GM19438 (cell line): ENCODE results near the gene OSBPL3.
"Not testable (repeated sequence)": the region's sequence is repeated elsewhere in the genome, so short reads cannot be mapped to it uniquely, and the experiment has no call there.

ENCODE experiments used
- ATAC-seq: cut with Tn5 transposase; IDR thresholded peaks from one replicate; pipeline ENCODE4 v1.9.1; 2021; ENCODE audit warnings: low read depth; ENCODE audit not compliant: unreplicated experiment

Gene OSBPL3

DNA sequence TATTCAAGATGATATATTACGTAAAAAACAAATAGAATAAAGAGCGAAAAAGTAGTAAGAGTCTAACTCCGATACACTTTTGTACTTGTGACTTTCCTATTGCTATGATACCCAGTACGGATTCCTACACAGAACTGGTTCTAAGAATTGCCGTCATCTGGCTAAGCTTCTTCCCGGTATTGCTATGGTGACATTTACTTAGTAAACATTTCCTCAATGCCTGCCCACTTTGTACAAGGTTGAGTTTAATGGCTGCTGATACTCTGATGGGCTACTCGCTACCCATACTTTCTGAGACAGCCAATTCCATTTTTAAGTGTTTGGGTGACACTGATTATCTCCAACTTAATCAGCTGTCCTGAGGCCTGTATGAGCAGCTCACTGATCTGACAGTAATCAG lies 55.6 kb downstream of the OSBPL3 start:
- ATAC-seq, result no peak

GRCh38 chr7:24923172-24923865 lies 56.7 kb downstream of the OSBPL3 start:
- ATAC-seq, result no peak

DNA sequence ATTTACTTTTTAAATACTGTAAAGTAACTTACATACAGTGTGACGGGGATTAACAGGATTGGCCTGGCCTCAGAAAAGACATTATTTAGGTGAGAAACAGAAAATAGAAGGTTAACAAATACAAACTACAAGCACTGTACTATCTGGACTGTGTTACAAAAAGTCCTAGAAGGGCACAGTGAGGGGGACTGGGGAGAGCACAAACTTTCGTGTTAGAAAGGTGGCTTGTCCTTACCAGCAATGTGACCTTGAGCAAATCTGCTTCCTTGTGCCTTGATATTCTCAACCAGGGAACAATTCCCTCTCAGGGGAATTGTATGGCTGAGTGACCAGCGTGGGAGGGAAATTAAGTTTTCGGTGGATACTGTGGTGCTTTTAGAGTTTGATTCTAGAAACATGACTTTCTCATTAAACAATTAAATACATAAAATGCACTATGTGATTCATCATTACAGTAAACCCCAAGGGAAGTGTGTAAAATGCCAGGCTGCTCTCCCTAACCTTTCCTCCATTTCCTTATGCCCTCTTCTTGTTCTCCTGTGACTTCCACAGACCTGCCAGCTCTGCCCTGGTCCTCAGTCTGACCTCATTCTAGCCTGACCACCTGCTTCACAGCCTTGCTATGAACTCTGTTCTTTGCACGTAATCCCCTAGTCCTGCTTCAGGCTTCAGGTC lies 57.7 kb downstream of the OSBPL3 start:
- no peak for ATAC-seq

- no peak for ATAC-seq
These were observed 58.7 kb downstream of the OSBPL3 start for GRCh38 chr7:24921362-24921679.

GRCh38 chr7:24920451-24921361 lies 59.3 kb downstream of the OSBPL3 start:
- no peak for ATAC-seq

DNA sequence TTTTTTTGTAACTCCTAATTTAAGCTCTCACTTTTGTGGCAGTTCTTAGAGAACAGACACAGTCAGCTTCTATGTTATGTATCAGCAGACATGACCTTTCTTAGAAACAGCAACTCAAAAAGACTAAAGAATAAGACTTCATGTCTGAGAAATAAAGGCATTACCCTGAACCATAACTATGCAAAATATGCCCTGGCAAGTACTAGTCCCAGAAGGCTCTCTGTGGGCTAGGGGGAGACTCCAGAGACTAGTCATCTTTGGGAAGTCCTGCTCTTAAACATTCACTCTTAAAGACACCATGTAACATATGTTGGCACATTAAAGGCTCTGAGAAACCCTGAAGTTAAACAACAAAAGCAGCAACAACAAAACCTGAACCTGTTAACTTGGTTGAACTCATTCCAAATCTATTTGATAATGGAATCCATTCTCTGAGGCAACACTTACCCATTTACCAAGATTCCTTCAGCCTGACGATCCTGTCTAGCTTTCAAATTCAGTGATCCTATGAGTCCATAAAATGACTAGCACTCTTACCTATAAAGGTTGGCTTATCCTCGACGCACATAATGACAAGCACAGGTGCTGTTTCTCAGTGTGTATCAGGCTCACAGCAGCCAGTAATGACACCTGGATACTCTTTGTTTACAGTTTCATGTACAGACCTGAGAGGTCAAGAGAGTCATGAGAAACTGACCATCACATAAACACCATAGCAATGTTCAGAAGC lies 62.3 kb downstream of the OSBPL3 start:
- ATAC-seq, result no peak

GRCh38 chr7:24916463-24917040 lies 63.4 kb downstream of the OSBPL3 start:
- ATAC-seq, result no peak

DNA sequence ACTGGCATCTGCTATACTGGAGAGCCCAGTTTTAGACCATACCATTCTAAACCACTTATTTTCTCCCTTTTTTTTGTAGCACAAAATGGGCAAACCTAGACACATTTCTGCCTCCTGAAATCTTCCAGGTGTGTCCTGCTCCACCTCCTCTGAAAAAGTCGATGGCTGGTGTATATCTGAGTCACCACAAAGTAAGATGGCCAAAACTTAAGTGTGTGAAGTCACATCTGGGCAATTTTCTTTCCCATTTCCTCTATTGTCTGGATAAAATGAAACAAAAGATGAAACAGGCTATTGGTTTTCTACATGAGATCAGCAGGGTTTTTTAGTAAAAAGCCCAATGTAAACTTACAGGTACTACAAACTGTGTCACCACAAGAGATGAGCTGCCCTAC lies 65.5 kb downstream of the OSBPL3 start:
- no peak for ATAC-seq

- ATAC-seq, result no peak
These were observed 66.0 kb downstream of the OSBPL3 start for GRCh38 chr7:24913801-24914464.

GRCh38 chr7:24912874-24913514 lies 67.0 kb downstream of the OSBPL3 start:
- ATAC-seq, result no peak

GRCh38 chr7:24912424-24912823 lies 67.6 kb downstream of the OSBPL3 start:
- ATAC-seq, result no peak

DNA sequence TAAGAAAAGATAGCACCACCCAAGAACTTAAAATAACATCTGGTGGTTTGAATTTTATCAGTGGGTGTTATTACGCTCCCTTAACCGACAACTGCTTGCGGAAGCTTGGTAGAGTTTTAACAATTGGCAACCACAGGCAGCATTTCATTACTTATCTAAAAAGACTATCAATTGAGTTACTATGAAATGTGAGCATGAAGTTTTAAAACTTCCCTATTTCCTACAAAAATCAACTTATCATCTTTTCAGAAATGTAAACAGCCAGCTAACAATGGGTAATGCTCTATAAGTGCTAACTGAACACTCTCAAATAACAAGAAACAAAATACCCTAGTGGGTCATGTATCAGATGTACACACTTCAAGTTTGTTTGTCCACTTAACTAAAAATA lies 68.8 kb downstream of the OSBPL3 start:
- no peak for ATAC-seq

DNA sequence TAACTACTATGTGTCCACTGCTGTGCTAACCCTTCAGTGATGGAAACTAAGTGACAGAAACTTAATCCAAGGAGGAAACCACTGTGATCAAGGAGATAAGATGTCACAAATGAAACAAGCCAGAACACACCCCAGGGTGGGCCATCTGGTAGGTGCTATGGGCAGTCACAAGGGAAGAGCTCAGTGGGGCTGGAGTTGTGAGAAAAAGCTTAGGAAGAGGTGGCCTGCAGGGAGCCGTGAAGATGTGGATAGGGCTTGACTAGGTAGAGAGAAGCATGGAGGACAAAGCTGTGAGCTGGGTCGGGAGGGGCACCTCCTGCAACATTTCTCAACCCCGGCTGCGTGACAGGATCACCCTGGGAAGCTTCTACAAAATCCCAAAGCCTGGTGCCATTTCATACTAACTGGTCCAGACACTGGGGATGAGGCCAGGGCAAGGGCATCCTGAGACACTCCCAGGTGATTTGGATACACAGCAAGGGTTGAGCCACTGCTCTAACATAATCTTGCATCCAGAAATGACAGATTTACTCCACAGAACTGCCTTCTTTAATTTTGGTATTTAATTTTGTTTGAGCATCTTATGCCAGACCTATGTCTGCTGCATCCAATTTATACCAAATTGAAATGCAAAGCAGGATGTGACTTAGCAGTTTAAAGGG lies 69.3 kb downstream of the OSBPL3 start:
- ATAC-seq, result no peak

DNA sequence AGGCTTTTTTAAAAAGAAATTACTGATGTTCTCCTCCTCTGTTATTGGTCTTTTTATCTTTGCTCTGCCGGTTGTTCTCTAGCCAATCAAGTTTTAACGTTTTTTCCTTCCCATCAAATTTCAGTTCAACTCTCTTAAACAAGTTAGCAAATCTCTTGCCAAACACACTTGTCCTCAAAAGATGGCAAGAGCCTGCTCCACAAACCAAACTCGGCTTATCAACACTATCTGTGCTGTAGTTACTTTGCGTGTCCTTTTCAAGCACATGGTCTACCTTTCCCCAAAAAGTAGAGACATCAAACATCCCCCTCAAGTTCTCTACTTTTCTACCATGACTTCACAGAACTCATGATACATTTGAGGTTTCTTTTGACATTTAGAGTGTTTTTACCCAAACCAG lies 71.3 kb downstream of the OSBPL3 start:
- ATAC-seq, result no peak

DNA sequence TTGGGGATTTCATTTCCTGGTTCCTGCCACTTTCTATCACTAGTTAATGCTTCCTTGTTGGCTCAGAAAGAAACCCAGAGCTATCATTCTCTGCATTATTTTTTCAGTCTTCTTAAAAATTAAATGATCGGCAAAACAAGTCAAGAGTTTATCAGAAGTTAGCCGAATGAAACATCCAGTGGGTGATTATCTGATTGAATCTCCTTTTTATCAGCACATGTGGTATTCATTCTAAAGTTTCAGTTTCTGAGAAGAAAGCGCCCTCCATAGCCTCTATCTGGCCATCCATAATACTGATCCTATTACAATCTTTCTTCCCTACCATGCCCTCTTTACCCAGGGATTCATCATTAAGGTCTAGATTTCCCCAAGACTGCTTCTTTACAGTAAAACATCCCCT lies 71.8 kb downstream of the OSBPL3 start:
- ATAC-seq, result no peak

- ATAC-seq, result peak; percentile 59
These were observed 72.6 kb downstream of the OSBPL3 start for GRCh38 chr7:24907311-24907886.

- no peak for ATAC-seq
These were observed 73.8 kb downstream of the OSBPL3 start for GRCh38 chr7:24905996-24906770.

DNA sequence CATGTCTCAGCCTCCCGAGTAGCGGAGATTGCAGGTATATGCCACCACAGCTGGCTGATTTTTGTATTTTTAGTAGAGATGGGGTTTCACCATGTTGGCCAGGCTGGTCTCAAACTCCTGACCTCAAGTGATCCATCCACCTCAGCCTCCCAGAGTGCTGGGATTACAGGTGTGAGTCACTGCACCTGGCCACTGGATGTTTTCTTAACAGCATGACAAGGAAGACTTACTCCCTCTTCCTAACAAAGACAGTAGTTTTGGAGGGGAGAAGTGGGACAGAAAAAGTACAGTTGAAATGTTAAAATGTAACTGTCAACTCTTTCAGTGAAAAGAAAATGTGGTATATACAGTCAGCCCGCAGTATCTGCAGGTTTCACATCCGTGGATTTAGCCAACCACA lies 76.0 kb downstream of the OSBPL3 start:
- not testable (repeated sequence) for ATAC-seq
